Activated naive CD8-positive, alpha-beta T cell treated with anti-CD3 and anti-CD28 coated beads, Interleukin-2, amount 10 ng/mL, durations not matched to agents 7 days and 5 days (primary cell): Measurements from ENCODE around the gene HSPA5. TPM values are rescaled to one million over a fixed set of nuclear protein-coding genes. Genes with fewer than 3 reads are reported as not detected.
"Not testable (repeated sequence)": the region's sequence is repeated elsewhere in the genome, so short reads cannot be mapped to it uniquely, and the experiment has no call there.

Source experiments
- ATAC-seq: fragments of 150-1000 bp; cut with Tn5 transposase; one replicate; pipeline ENCODE4 v1.10.0; 2021; ENCODE audit warnings: low read depth, moderate library complexity
- POLR2A ChIA-PET: fragments of 350-600 bp; sonication (Branson Sonifier 250); formaldehyde crosslinking; loops from one replicate; lab custom pipeline; 2021; ENCODE audit warnings: antibody characterized with exemption; lab: Charles Lee
- DNase-seq: peaks from one replicate; pipeline ENCODE4 v3.0.0; 2021
- H3K27ac Mint-ChIP-seq: one replicate; pipeline ENCODE4 v1.8.0; 2022; ENCODE audit warnings: mild to moderate bottlenecking, mixed read lengths
- H3K27me3 Mint-ChIP-seq: one replicate; pipeline ENCODE4 v1.8.0; 2022; ENCODE audit warnings: mild to moderate bottlenecking, moderate library complexity, mixed read lengths
- H3K36me3 Mint-ChIP-seq: one replicate; pipeline ENCODE4 v1.8.0; 2021; ENCODE audit warnings: mild to moderate bottlenecking, mixed read lengths
- H3K4me1 Mint-ChIP-seq: one replicate; pipeline ENCODE4 v1.8.0; 2021; ENCODE audit warnings: mixed read lengths
- H3K4me3 Mint-ChIP-seq: one replicate; pipeline ENCODE4 v1.8.0; 2022; ENCODE audit warnings: mild to moderate bottlenecking, moderate library complexity, mixed read lengths
- H3K9me3 Mint-ChIP-seq: one replicate; pipeline ENCODE4 v1.8.0; 2021; ENCODE audit warnings: mixed read lengths
- total RNA-seq, 2 experiments: library from RNA; stranded (reverse); gene quantifications; one replicate each; pipeline ENCODE4 v1.2.3, GENCODE V29; 2021

HSPA5 gene
- total RNA-seq, 2 experiments from 2014 or later = 77.4 to 81.3 TPM

GRCh38 chr9:125200216-125201047 is 40.7 kb downstream of the HSPA5 start, which contains the start of gene RABEPK:
RABEPK (plus strand) TSS chr9:125200542; CDS start chr9:125203014, 2,472 bp downstream.
- H3K27ac Mint-ChIP-seq = peak within 1 kb of the TSS; percentile 85
- ATAC-seq = peak; percentile 97
- peak; percentile 97 for DNase-seq
- peak within 1 kb of the TSS; percentile 91 for H3K4me3 Mint-ChIP-seq
- H3K4me1 Mint-ChIP-seq = peaks cover 15% of the 10 kb centered on the region
- H3K9me3 Mint-ChIP-seq = no peaks in the 10 kb centered on the region
- H3K27me3 Mint-ChIP-seq = peaks cover 4% of the 10 kb centered on the region
- H3K36me3 Mint-ChIP-seq = peaks cover 7% of the 10 kb centered on the region
- POLR2A ChIA-PET = interaction anchor here (0.7 to 3.5 kb wide), 3 partner anchors 10 to 41 kb away, joined by 3 to 29 read pairs (median 21); partner anchors contain the start of gene HSPA5

GRCh38 chr9:125195591-125195990 is 45.6 kb downstream of the HSPA5 start:
- POLR2A ChIA-PET = interaction anchor here (1.3 to 1.6 kb wide), 2 partner anchors 42 to 46 kb away, joined by 3 to 18 read pairs; partner anchors contain the start of gene HSPA5

GRCh38 chr9:125194466-125194865 is 46.7 kb downstream of the HSPA5 start:
- not testable (repeated sequence) for ATAC-seq, H3K27me3 Mint-ChIP-seq, DNase-seq, H3K9me3 Mint-ChIP-seq, H3K36me3 Mint-ChIP-seq
- POLR2A ChIA-PET = interaction anchor here (0.7 to 1.6 kb wide), 3 partner anchors 10 to 47 kb away, joined by 3 to 18 read pairs (median 6); partner anchors contain the start of gene HSPA5
- peak overlapping the region; percentile 77 for H3K27ac Mint-ChIP-seq
- H3K4me1 Mint-ChIP-seq = peaks cover 29% of the 10 kb centered on the region
- H3K4me3 Mint-ChIP-seq = peak overlapping the region; percentile 73

More at GRCh38 chr9:125195591-125195990, 45.6 kb downstream of the HSPA5 start:
- H3K27me3 Mint-ChIP-seq, ATAC-seq, H3K9me3 Mint-ChIP-seq, H3K36me3 Mint-ChIP-seq, DNase-seq, H3K27ac Mint-ChIP-seq, H3K4me3 Mint-ChIP-seq: not testable (repeated sequence)
- H3K4me1 Mint-ChIP-seq = peaks cover 31% of the 10 kb centered on the region

GRCh38 chr9:125190361-125190801 is 50.8 kb downstream of the HSPA5 start:
- POLR2A ChIA-PET = interaction anchor here (0.6 to 2.1 kb wide), 8 partner anchors 8 to 494 kb away, joined by 3 to 29 read pairs (median 4); partner anchors contain the start of genes ARPC5L, GOLGA1, HSPA5 and RABEPK
- peak; percentile 45 for DNase-seq
- Mint-ChIP-seq H3K36me3 (no peaks in the 10 kb centered on the region), H3K4me3 (peak overlapping the region; percentile 96), H3K27ac (peak overlapping the region; percentile 96), H3K9me3 (no peaks in the 10 kb centered on the region), H3K27me3 (no peaks in the 10 kb centered on the region), H3K4me1 (peaks cover 36% of the 10 kb centered on the region)
- ATAC-seq = no peak

- no peaks in the 10 kb centered on the region for H3K9me3 Mint-ChIP-seq
- no peaks in the 10 kb centered on the region for H3K36me3 Mint-ChIP-seq
- H3K4me3 Mint-ChIP-seq = peak within 1 kb of the TSS; percentile 96
- H3K27ac Mint-ChIP-seq = peak within 1 kb of the TSS; percentile 96
- DNase-seq (peak; percentile 97), ATAC-seq (peak; percentile 98)
- POLR2A ChIA-PET = interaction anchor here (0.6 to 2.1 kb wide), 7 partner anchors 9 to 493 kb away, joined by 3 to 29 read pairs (median 4); partner anchors contain the start of genes GOLGA1, HSPA5 and RABEPK
- H3K4me1 Mint-ChIP-seq = peaks cover 29% of the 10 kb centered on the region
- no peaks in the 10 kb centered on the region for H3K27me3 Mint-ChIP-seq
Observed at GRCh38 chr9:125189361-125190289, 51.5 kb downstream of the HSPA5 start, which contains the start of gene PPP6C. PPP6C (minus strand) TSS chr9:125189803; CDS start chr9:125189718, 85 bp downstream.

- Mint-ChIP-seq H3K36me3 (peaks cover 2% of the 10 kb centered on the region), H3K27me3 (no peaks in the 10 kb centered on the region), H3K27ac (peak overlapping the region; percentile 96), H3K4me1 (peaks cover 24% of the 10 kb centered on the region), H3K4me3 (peak overlapping the region; percentile 96), H3K9me3 (no peaks in the 10 kb centered on the region)
- peak; percentile 3 for ATAC-seq
- POLR2A ChIA-PET = interaction anchor here (0.5 to 1.0 kb wide), 2 partner anchors 51 to 52 kb away, joined by 4 read pairs; partner anchors contain the start of gene HSPA5
- no peak for DNase-seq
Observed at GRCh38 chr9:125189011-125189360, 52.2 kb downstream of the HSPA5 start.

Other genes starting within 250 kb of the HSPA5 start
- 10 to 100 TPM; 12.6 to 12.8 TPM for gene SCAI, start 97.8 kb downstream of the HSPA5 start, total RNA-seq
- gene PPP6C, start 51.5 kb downstream of the HSPA5 start, total RNA-seq = 10 to 100 TPM; 48.8 to 50.4 TPM
- 10 to 100 TPM in 1 of 2 experiments, 1 to 10 TPM in 1; 9.9 to 12.3 TPM for gene RABEPK, start 40.8 kb downstream of the HSPA5 start, total RNA-seq
- gene GAPVD1, start 20.5 kb upstream of the HSPA5 start, total RNA-seq = 10 to 100 TPM; 57.8 to 58.7 TPM